GM23338 (cell line): Measurements from ENCODE around the gene ATF2. TPM values are rescaled to one million over a fixed set of nuclear protein-coding genes. Genes with fewer than 3 reads are reported as not detected.

Experiments
- ATAC-seq: fragments of 200-7000 bp; cut with Tn5 transposase; 3 replicates; pipeline ENCODE4 v1.9.1; 2020
- DNase-seq: peaks from one replicate; pipeline ENCODE4 v3.0.0-alpha.2; 2015; ENCODE audit warnings: low spot score
- H2AFZ ChIP-seq: fragments of 200-600 bp; sonication (generic); 2 replicates; pipeline ENCODE4 v1.8.0; 2016; ENCODE audit warnings: antibody characterized with exemption, mild to moderate bottlenecking, moderate library complexity
- H3F3A ChIP-seq: fragments of 200-600 bp; sonication (generic); replicated peaks from 2 replicates; pipeline ENCODE4 v1.8.0; 2017; ENCODE audit warnings: antibody characterized with exemption, mixed run types, low read depth
- H3K27ac ChIP-seq: fragments of 200-600 bp; sonication (generic); 2 replicates; pipeline ENCODE4 v1.6.1; 2016; ENCODE audit warnings: low read depth
- H3K27me3 ChIP-seq: fragments of 200-600 bp; sonication (generic); 2 replicates; pipeline ENCODE4 v1.8.0; 2016; ENCODE audit warnings: mild to moderate bottlenecking, mixed run types, moderate library complexity; ENCODE audit not compliant: insufficient read depth
- H3K36me3 ChIP-seq: fragments of 200-600 bp; sonication (generic); 2 replicates; pipeline ENCODE4 v1.8.0; 2016; ENCODE audit warnings: mild to moderate bottlenecking; ENCODE audit not compliant: insufficient read depth
- H3K4me1 ChIP-seq: fragments of 200-600 bp; sonication (generic); 2 replicates; pipeline ENCODE4 v1.8.0; 2016; ENCODE audit warnings: mild to moderate bottlenecking, moderate library complexity; ENCODE audit not compliant: insufficient read depth
- H3K4me2 ChIP-seq: fragments of 200-600 bp; sonication (generic); 2 replicates; pipeline ENCODE4 v1.7.1; 2017; ENCODE audit warnings: mixed run types
- H3K4me3 ChIP-seq: fragments of 200-600 bp; sonication (generic); 2 replicates; pipeline ENCODE4 v1.6.1; 2016; ENCODE audit warnings: mixed run types
- H3K79me2 ChIP-seq: fragments of 200-600 bp; sonication (generic); replicated peaks from 2 replicates; pipeline ENCODE4 v1.8.0; 2017; ENCODE audit warnings: mild to moderate bottlenecking; ENCODE audit not compliant: insufficient read depth
- H3K9me2 ChIP-seq: fragments of 200-600 bp; sonication (generic); 2 replicates; pipeline ENCODE4 v1.8.0; 2017; ENCODE audit not compliant: insufficient read depth
- H4K20me1 ChIP-seq: fragments of 200-600 bp; sonication (generic); replicated peaks from 2 replicates; pipeline ENCODE4 v1.8.0; 2017; ENCODE audit warnings: mild to moderate bottlenecking; ENCODE audit not compliant: insufficient read depth
- H3K27ac Mint-ChIP-seq: 2 replicates; pipeline ENCODE4 v1.8.0; 2020; ENCODE audit warnings: inconsistent platforms, mild to moderate bottlenecking, moderate library complexity, mixed read lengths
- H3K27me3 Mint-ChIP-seq: 3 replicates; pipeline ENCODE4 v1.8.0; 2022; ENCODE audit warnings: low read depth, mild to moderate bottlenecking, moderate library complexity, mixed read lengths, inconsistent platforms; ENCODE audit not compliant: insufficient read depth, poor library complexity
- H3K36me3 Mint-ChIP-seq: 3 replicates; pipeline ENCODE4 v1.8.0; 2021; ENCODE audit warnings: low read depth, mild to moderate bottlenecking, inconsistent platforms, moderate library complexity, mixed read lengths
- H3K4me1 Mint-ChIP-seq: 3 replicates; pipeline ENCODE4 v1.8.0; 2020; ENCODE audit warnings: mild to moderate bottlenecking, inconsistent platforms, mixed read lengths
- H3K4me3 Mint-ChIP-seq: 3 replicates; pipeline ENCODE4 v1.8.0; 2021; ENCODE audit warnings: moderate library complexity, mild to moderate bottlenecking, inconsistent platforms, mixed read lengths
- H3K9me3 Mint-ChIP-seq: 3 replicates; pipeline ENCODE4 v1.8.0; 2020; ENCODE audit warnings: moderate library complexity, mild to moderate bottlenecking, inconsistent platforms, mixed read lengths
- CREB1 ChIP-seq: fragments of 250-450 bp; sonication (Bioruptor Pico); IDR thresholded peaks from 2 replicates; pipeline ENCODE4 v1.5.0; 2020; ENCODE audit warnings: low read depth, mild to moderate bottlenecking, moderate library complexity
- CTCF ChIP-seq, 2 experiments: fragments of 200-600 bp in 1 of 2; sonication (generic) in 1 of 2; conservative IDR thresholded peaks; 2 replicates each; pipeline versions ENCODE4 v1.5.1 to v1.6.1; 2016 to 2017; ENCODE audit warnings: antibody characterized with exemption in 2 of 2, low read depth in 2 of 2, mild to moderate bottlenecking in 2 of 2, moderate library complexity in 1 of 2
- EZH2 ChIP-seq: fragments of 200-600 bp; sonication (generic); IDR thresholded peaks from one replicate; pipeline ENCODE4 v1.8.0; 2017; ENCODE audit warnings: antibody characterized with exemption, mild to moderate bottlenecking, low read depth; ENCODE audit not compliant: unreplicated experiment
- EZH2phosphoT487 ChIP-seq: fragments of 200-600 bp; sonication (generic); IDR thresholded peaks from one replicate; pipeline ENCODE4 v1.8.1; 2018; ENCODE audit warnings: antibody characterized with exemption; ENCODE audit not compliant: unreplicated experiment
- JUNB ChIP-seq: IDR thresholded peaks from one replicate; pipeline ENCODE4 v1.6.1; 2016; ENCODE audit warnings: antibody characterized with exemption; ENCODE audit not compliant: unreplicated experiment
- NANOG ChIP-seq: IDR thresholded peaks from 2 replicates; pipeline ENCODE4 v1.6.1; 2016; ENCODE audit warnings: antibody characterized with exemption, borderline replicate concordance
- POLR2AphosphoS5 ChIP-seq: IDR thresholded peaks from 2 replicates; pipeline ENCODE4 v1.6.1; 2016; ENCODE audit warnings: antibody characterized with exemption, low read depth
- REST ChIP-seq: IDR thresholded peaks from one replicate; pipeline ENCODE4 v1.6.1; 2018; ENCODE audit warnings: antibody characterized with exemption; ENCODE audit not compliant: unreplicated experiment
- STAT1 ChIP-seq: IDR thresholded peaks from one replicate; pipeline ENCODE4 v1.6.1; 2016; ENCODE audit warnings: antibody characterized with exemption; ENCODE audit not compliant: unreplicated experiment
- ZNF114 ChIP-seq: fragments of 250-450 bp; sonication (Bioruptor Pico); IDR thresholded peaks from 2 replicates; pipeline ENCODE4 v1.5.0; 2020; ENCODE audit warnings: mild to moderate bottlenecking, moderate library complexity
- ZNF331 ChIP-seq: fragments of 250-450 bp; sonication (Bioruptor Pico); IDR thresholded peaks from 2 replicates; pipeline ENCODE4 v1.5.0; 2020; ENCODE audit warnings: low read depth, mild to moderate bottlenecking, moderate library complexity
- ZNF462 ChIP-seq: fragments of 250-450 bp; sonication (Bioruptor Pico); IDR thresholded peaks from 2 replicates; pipeline ENCODE4 v1.5.0; 2020; ENCODE audit warnings: mild to moderate bottlenecking, moderate library complexity
- polyA plus RNA-seq: library from polyadenylated mRNA; unstranded; fragments of >200 nt; fragmentation: Nextera tagmentation; extraction: Ambion mirVana; gene quantifications from 2 replicates; pipeline ENCODE4 v1.2.1, GENCODE V29; 2016
- total RNA-seq: library from RNA; depleted of rRNA; stranded (reverse); fragments of >200 nt; shearing (Covaris generic); gene quantifications from 2 replicates; pipeline ENCODE4 v1.2.3, GENCODE V29; 2014

The ATF2 gene
- total and polyA plus RNA-seq, 2 experiments from 2014 or later = 23.6 to 56.2 TPM

- Mint-ChIP-seq H3K36me3 (peaks cover 15% of the 10 kb centered on the region; the same call in 2 of the 3 replicates), H3K9me3 (no peaks in the 10 kb centered on the region), H3K27ac (no peak overlapping the region), H3K27me3 (no peaks in the 10 kb centered on the region), H3K4me3 (no peak overlapping the region), H3K4me1 (peaks cover 21% of the 10 kb centered on the region)
- Histone ChIP-seq H2AFZ (no peak overlapping the region), H3K27ac (no peak overlapping the region), H3K27me3 (no peaks in the 10 kb centered on the region), H3K4me2 (no peak overlapping the region), H3K4me1 (peaks cover 16% of the 10 kb centered on the region; the same call in 1 of the 2 replicates), H3K4me3 (no peak overlapping the region), H3K36me3 (no peaks in the 10 kb centered on the region), H3K79me2 (peaks cover 89% of the 10 kb centered on the region), H4K20me1 (peaks cover 28% of the 10 kb centered on the region), H3F3A (no peaks in the 10 kb centered on the region), H3K9me2 (no peaks in the 10 kb centered on the region)
- no peak for DNase-seq
- TF ChIP-seq ZNF462 (CRISPR knock-in tag) (no peak), ZNF331 (CRISPR knock-in tag) (no peak), EZH2 (no peak), CTCF (conservative IDR thresholded peaks at IDR 0.05; ENCODE audit: low read depth in 2 of 2) (no peak), CREB1 (CRISPR knock-in tag) (no peak), EZH2phosphoT487 (no peak), STAT1 (no peak), NANOG (no peak), REST (no peak), JUNB (no peak), ZNF114 (no peak), POLR2AphosphoS5 (no peak)
- no peak for ATAC-seq
Observed at GRCh38 chr2:175140332-175140731, 27.7 kb downstream of the ATF2 start.
